Activated T-cell treated with anti-CD3 and anti-CD28 coated beads, Interleukin-2, amount 50 U/mL, for 24 hours (primary cell): Measurements from ENCODE around the gene FBXW11.
A peak's percentile ranks its signal among the peaks of the same experiment; 100 is the strongest.

Experiments
- DNase-seq: peaks from one replicate; pipeline ENCODE4 v3.0.0-alpha.2; 2020
- H3K27ac Mint-ChIP-seq: 2 replicates; pipeline ENCODE4 v1.8.0; 2020; ENCODE audit warnings: mild to moderate bottlenecking, mixed read lengths
- H3K27me3 Mint-ChIP-seq: 2 replicates; pipeline ENCODE4 v1.8.0; 2020; ENCODE audit warnings: mixed read lengths
- H3K36me3 Mint-ChIP-seq: 2 replicates; pipeline ENCODE4 v1.8.0; 2020; ENCODE audit warnings: low read depth, mixed read lengths
- H3K4me1 Mint-ChIP-seq: 2 replicates; pipeline ENCODE4 v1.8.0; 2020; ENCODE audit warnings: low read depth, mixed read lengths
- H3K4me3 Mint-ChIP-seq: 2 replicates; pipeline ENCODE4 v1.8.0; 2020; ENCODE audit warnings: mild to moderate bottlenecking, moderate library complexity, mixed read lengths
- H3K9me3 Mint-ChIP-seq: 2 replicates; pipeline ENCODE4 v1.8.0; 2020; ENCODE audit warnings: mixed read lengths

The FBXW11 gene

GRCh38 chr5:171840711-171841522 is 165.5 kb downstream of the FBXW11 start:
- DNase-seq, result no peak
- Mint-ChIP-seq H3K4me3 (no peak overlapping the region), H3K4me1 (peaks cover 4% of the 10 kb centered on the region), H3K36me3 (no peaks in the 10 kb centered on the region), H3K27ac (peak overlapping the region; percentile 4), H3K27me3 (no peaks in the 10 kb centered on the region), H3K9me3 (no peaks in the 10 kb centered on the region)

GRCh38 chr5:171840066-171840465 is 166.4 kb downstream of the FBXW11 start:
- no peaks in the 10 kb centered on the region for H3K9me3 Mint-ChIP-seq
- H3K36me3 Mint-ChIP-seq, result peaks cover 1% of the 10 kb centered on the region
- no peak overlapping the region for H3K4me3 Mint-ChIP-seq
- no peaks in the 10 kb centered on the region for H3K27me3 Mint-ChIP-seq
- no peak overlapping the region for H3K27ac Mint-ChIP-seq
- no peak for DNase-seq
- H3K4me1 Mint-ChIP-seq, result peaks cover 4% of the 10 kb centered on the region

- H3K4me3 Mint-ChIP-seq, result no peak overlapping the region
- H3K27ac Mint-ChIP-seq, result no peak overlapping the region
- no peaks in the 10 kb centered on the region for H3K27me3 Mint-ChIP-seq
- peaks cover 2% of the 10 kb centered on the region for H3K36me3 Mint-ChIP-seq
- H3K9me3 Mint-ChIP-seq, result no peaks in the 10 kb centered on the region
- DNase-seq, result no peak
- H3K4me1 Mint-ChIP-seq, result peaks cover 4% of the 10 kb centered on the region
Observed at GRCh38 chr5:171839112-171839511, 167.3 kb downstream of the FBXW11 start.

- Mint-ChIP-seq H3K27ac (no peak overlapping the region), H3K36me3 (peaks cover 2% of the 10 kb centered on the region), H3K9me3 (peaks cover 3% of the 10 kb centered on the region), H3K4me3 (no peak overlapping the region), H3K4me1 (peaks cover 4% of the 10 kb centered on the region), H3K27me3 (no peaks in the 10 kb centered on the region)
- DNase-seq, result no peak
Observed at GRCh38 chr5:171838066-171838465, 168.4 kb downstream of the FBXW11 start.

- Mint-ChIP-seq H3K9me3 (peaks cover 3% of the 10 kb centered on the region), H3K27ac (no peak overlapping the region), H3K36me3 (peaks cover 4% of the 10 kb centered on the region), H3K27me3 (no peaks in the 10 kb centered on the region), H3K4me1 (peaks cover 4% of the 10 kb centered on the region), H3K4me3 (no peak overlapping the region)
- DNase-seq, result no peak
Observed at GRCh38 chr5:171837522-171837921, 168.9 kb downstream of the FBXW11 start.

- peaks cover 6% of the 10 kb centered on the region for H3K36me3 Mint-ChIP-seq
- no peak for DNase-seq
- H3K9me3 Mint-ChIP-seq, result peaks cover 8% of the 10 kb centered on the region
- no peak overlapping the region for H3K4me3 Mint-ChIP-seq
- no peaks in the 10 kb centered on the region for H3K27me3 Mint-ChIP-seq
- no peak overlapping the region for H3K27ac Mint-ChIP-seq
- no peaks in the 10 kb centered on the region for H3K4me1 Mint-ChIP-seq
Observed at GRCh38 chr5:171835066-171835465, 171.4 kb downstream of the FBXW11 start.

- no peak for DNase-seq
- H3K4me1 Mint-ChIP-seq, result no peaks in the 10 kb centered on the region
- no peak overlapping the region for H3K27ac Mint-ChIP-seq
- peaks cover 8% of the 10 kb centered on the region for H3K9me3 Mint-ChIP-seq
- no peaks in the 10 kb centered on the region for H3K27me3 Mint-ChIP-seq
- no peak overlapping the region for H3K4me3 Mint-ChIP-seq
- H3K36me3 Mint-ChIP-seq, result peaks cover 6% of the 10 kb centered on the region
Observed at GRCh38 chr5:171834461-171834860, 172.0 kb downstream of the FBXW11 start.

- no peaks in the 10 kb centered on the region for H3K4me1 Mint-ChIP-seq
- H3K4me3 Mint-ChIP-seq, result no peak overlapping the region
- peaks cover 6% of the 10 kb centered on the region for H3K36me3 Mint-ChIP-seq
- no peak for DNase-seq
- H3K9me3 Mint-ChIP-seq, result peaks cover 8% of the 10 kb centered on the region
- H3K27me3 Mint-ChIP-seq, result no peaks in the 10 kb centered on the region
- H3K27ac Mint-ChIP-seq, result no peak overlapping the region
Observed at GRCh38 chr5:171832775-171833174, 173.7 kb downstream of the FBXW11 start.

- DNase-seq, result no peak
- no peak overlapping the region for H3K4me3 Mint-ChIP-seq
- no peaks in the 10 kb centered on the region for H3K27me3 Mint-ChIP-seq
- H3K4me1 Mint-ChIP-seq, result no peaks in the 10 kb centered on the region
- peaks cover 6% of the 10 kb centered on the region for H3K36me3 Mint-ChIP-seq
- no peak overlapping the region for H3K27ac Mint-ChIP-seq
- peaks cover 8% of the 10 kb centered on the region for H3K9me3 Mint-ChIP-seq
Observed at GRCh38 chr5:171830686-171831085, 175.8 kb downstream of the FBXW11 start.

- DNase-seq, result no peak
- Mint-ChIP-seq H3K9me3 (peaks cover 3% of the 10 kb centered on the region), H3K36me3 (no peaks in the 10 kb centered on the region), H3K4me3 (no peak overlapping the region), H3K4me1 (no peaks in the 10 kb centered on the region), H3K27ac (no peak overlapping the region), H3K27me3 (no peaks in the 10 kb centered on the region)
Observed at GRCh38 chr5:171827162-171827561, 179.3 kb downstream of the FBXW11 start.

- Mint-ChIP-seq H3K27me3 (no peaks in the 10 kb centered on the region), H3K9me3 (no peaks in the 10 kb centered on the region), H3K4me1 (no peaks in the 10 kb centered on the region), H3K36me3 (no peaks in the 10 kb centered on the region), H3K4me3 (no peak overlapping the region), H3K27ac (no peak overlapping the region)
- no peak for DNase-seq
Observed at GRCh38 chr5:171826132-171826531, 180.3 kb downstream of the FBXW11 start.

GRCh38 chr5:171825051-171825450 is 181.4 kb downstream of the FBXW11 start:
- H3K4me3 Mint-ChIP-seq, result no peak overlapping the region
- no peaks in the 10 kb centered on the region for H3K9me3 Mint-ChIP-seq
- DNase-seq, result no peak

GRCh38 chr5:171823269-171823668 is 183.2 kb downstream of the FBXW11 start:
- no peak overlapping the region for H3K27ac Mint-ChIP-seq
- no peaks in the 10 kb centered on the region for H3K27me3 Mint-ChIP-seq
- no peak for DNase-seq
- H3K36me3 Mint-ChIP-seq, result no peaks in the 10 kb centered on the region
- no peak overlapping the region for H3K4me3 Mint-ChIP-seq
- H3K4me1 Mint-ChIP-seq, result no peaks in the 10 kb centered on the region
- H3K9me3 Mint-ChIP-seq, result no peaks in the 10 kb centered on the region

More at GRCh38 chr5:171825051-171825450, 181.4 kb downstream of the FBXW11 start:
- Mint-ChIP-seq H3K27ac (no peak overlapping the region), H3K4me1 (no peaks in the 10 kb centered on the region), H3K36me3 (no peaks in the 10 kb centered on the region), H3K27me3 (no peaks in the 10 kb centered on the region)

GRCh38 chr5:171821286-171821685 is 185.2 kb downstream of the FBXW11 start:
- no peak for DNase-seq
- Mint-ChIP-seq H3K4me1 (no peaks in the 10 kb centered on the region), H3K36me3 (no peaks in the 10 kb centered on the region), H3K9me3 (no peaks in the 10 kb centered on the region), H3K27me3 (no peaks in the 10 kb centered on the region), H3K4me3 (no peak overlapping the region), H3K27ac (no peak overlapping the region)

GRCh38 chr5:171820561-171820960 is 185.9 kb downstream of the FBXW11 start:
- Mint-ChIP-seq H3K27ac (no peak overlapping the region), H3K4me1 (no peaks in the 10 kb centered on the region), H3K27me3 (no peaks in the 10 kb centered on the region), H3K4me3 (no peak overlapping the region), H3K9me3 (no peaks in the 10 kb centered on the region), H3K36me3 (no peaks in the 10 kb centered on the region)
- DNase-seq, result no peak
